Inferior parietal cortex (tissue), 1 donor: ENCODE results near the gene XYLT1.
A peak's percentile ranks its signal among the peaks of the same experiment; 100 is the strongest.
"Not testable (repeated sequence)": the region's sequence is repeated elsewhere in the genome, so short reads cannot be mapped to it uniquely, and the experiment has no call there.

ENCODE experiments used
- DNase-seq: peaks from one replicate; pipeline ENCODE4 v3.0.0-alpha.2; 2016; ENCODE audit errors: extremely low spot score

The XYLT1 gene

DNA sequence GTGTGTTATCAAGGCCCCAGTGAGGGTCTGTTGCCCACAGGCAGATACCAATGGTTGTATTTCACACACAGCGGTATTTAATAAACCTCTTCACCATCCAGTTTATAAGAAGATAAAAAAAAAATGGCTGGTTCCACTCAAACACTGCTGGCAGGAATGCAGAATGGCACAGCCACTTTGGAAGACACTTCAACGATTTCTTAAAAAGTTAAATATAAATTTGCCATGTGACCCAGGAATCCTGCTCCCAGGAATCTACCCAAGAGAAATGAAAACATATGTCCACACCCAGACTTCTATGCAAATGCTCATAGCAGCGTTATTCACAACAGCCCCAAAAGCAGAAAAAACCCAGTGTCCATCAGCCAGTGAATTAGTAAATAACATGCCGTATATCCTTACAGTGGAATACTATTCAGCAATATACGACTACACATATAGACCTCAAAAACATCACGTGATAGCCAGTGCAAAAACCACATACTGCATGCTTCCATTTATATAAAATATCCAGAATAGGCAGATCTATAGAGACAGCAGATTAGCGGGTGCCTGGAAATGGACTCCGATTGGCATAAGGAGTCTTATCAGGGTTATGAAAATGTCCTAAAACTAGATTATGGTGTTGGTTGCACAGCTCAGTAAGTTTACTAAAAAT lies 38.7 kb downstream of the XYLT1 start:
- DNase-seq = no peak

DNA sequence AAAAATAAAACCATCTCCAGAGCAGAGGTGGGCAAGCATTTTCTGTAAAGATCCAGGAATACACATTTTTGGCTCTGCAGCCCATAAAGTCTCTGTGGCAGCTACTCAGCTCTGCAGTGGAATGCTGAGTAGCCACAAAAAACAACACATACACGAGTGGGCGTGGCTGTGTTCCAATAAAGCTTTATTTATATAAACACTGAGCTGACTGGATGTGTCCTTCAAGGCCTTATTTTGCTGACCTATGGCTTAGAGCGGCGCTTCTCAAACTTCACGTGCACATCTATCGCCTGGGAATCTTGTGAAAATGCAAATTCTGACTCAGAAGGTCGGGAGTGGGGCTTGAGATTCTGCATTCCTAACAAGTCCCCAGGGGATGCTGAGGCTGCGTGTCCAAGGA lies 39.7 kb downstream of the XYLT1 start:
- DNase-seq = no peak

DNA sequence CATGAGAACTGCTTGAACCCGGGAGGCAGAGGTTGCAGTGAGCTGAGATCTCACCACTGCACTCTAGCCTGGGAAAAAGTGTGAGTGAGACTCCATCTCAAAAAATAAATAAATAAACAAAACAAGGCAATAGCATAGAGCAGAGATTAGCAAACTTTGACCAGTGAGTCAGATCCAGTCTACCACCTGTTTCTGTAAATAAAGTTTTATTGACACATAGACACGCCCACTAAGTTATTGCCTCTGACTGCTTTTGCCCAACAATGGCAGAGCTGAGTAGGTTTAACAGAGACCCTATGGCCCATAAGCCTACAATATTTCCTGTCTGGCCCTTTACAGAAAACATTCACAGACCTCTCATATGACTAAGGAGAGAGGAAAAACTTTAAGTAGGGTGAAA lies 44.3 kb downstream of the XYLT1 start:
- no peak for DNase-seq

DNA sequence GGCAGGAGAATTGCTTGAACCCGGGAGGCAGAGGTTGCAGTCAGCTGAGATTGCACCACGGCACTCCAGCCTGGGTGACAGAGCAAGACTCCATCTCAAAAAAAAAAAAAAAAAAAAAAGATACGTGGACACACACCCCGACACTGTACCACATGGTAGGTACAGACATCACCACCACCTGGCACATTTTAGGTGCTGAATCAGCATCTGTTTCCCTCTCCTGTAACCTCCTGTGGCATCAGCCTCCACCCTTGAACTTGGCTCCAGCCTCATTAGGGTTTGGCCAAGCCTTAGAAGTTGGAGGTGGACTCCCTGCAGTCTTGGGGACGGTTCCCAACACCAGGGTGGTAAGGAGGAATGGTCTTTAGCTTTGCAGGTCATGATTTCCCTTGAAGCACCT lies 46.0 kb downstream of the XYLT1 start:
- DNase-seq = no peak

DNA sequence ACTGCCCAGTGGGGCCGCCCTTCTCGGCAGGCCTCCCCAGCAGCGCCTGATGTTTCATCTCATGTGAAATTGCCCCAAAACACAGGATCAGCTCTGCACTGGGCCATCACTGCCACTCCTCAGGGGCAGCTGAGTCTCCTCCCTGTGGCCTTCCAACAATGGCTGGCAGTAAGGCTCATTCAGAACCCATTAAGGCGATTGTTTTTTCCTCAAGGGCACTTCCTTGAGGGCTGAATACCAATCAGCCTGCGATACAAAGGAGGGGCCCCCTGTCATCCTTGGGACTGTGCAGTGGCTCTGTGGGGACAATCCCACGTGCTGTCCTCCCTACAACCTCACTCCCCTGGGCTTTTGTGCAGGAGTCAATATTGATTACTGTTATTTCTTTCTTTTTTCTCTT lies 47.5 kb downstream of the XYLT1 start:
- DNase-seq = no peak

DNA sequence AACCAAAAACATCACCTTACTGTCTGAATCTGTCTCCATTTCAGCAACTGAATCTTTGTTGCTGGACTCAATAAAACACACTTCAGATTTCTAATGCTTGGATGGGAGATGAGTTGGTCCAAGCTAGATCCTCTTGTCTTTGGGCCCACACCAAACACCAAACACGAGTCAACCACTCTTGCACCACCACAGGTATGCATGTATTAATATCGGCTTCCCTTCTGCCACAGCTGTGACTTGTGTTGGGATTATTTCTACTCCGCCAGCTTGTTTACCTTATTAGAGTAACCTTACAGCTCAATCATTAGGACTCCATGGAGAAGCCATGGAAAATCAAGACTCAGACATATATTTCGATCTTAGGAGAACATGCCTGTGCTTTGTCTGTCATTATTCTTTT lies 49.9 kb downstream of the XYLT1 start:
- no peak for DNase-seq

DNA sequence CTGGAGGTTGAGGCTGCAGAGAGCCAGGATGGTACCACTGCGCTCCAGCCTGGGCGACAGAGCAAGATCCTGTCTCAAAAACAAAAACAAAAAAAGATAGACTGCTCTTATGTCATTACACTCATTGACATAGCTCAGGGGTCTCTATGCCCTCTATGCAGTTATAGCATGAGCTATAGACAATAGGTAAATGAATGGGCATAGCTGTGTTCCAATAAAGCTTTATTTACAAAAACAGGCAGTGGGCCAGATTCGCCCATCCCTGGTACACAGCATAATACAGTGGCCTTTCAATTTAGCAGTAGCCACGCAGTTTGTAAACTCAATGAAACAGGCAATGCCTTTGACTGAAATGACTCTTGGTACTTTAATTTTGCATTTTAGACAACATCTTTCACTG lies 51.5 kb downstream of the XYLT1 start:
- DNase-seq = no peak

DNA sequence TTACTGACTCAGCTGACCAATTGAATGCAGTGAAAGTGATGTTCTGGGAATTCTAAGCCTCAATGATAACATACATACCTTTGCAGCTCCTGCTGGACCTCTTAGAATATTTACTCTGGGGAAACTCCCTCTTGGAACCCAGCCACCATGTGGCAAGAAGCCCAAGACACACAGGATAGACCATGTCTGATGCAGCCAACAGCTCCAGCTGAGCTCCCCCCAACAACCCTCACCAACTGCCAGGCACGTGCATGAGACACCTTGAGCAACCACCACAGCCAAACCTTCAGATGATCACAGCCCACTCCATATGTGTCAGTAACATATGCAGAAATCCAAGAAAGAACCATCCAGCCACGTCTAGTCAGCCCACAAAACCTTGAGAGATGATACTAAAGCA lies 53.0 kb downstream of the XYLT1 start:
- DNase-seq = no peak

DNA sequence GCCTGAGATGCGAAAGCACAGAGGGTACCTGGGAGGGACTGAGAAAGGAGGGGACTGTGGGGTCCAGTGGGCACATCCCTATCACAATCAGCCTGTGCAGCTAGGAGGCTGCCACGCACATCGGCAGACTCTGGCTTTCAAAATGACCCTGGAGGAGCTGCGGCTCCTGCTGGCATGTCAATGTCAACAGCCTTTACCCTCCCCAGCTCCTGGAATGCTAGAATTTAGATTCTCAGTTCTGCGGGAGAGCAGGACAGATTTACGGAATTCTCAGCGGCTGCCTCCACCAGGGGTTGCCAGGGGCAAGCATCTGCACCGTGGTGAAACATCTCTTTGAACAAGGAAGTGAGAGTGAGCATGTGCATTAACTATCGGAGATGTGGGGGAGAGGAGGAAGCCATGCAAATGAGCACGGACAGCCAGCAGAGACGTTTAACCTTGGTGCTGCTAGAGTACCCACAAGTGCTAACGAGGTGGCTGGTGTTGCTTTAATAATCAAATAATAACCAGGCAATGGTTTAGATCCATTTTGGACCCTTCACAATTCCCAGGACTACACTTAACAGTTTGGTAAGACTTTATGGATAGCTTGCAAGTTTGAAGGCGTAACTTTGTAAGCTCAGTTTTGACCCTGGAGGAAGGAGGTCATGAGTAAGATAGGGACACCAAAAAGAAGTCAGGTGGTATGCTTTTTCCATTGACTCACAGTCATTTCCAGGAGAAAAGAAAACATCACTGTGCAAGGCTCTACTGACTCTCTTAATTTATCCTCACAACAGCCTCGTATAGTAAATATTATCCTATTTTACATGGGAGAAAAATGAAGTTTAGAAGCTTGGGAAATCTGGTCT lies 54.1 kb downstream of the XYLT1 start:
- DNase-seq = peak; percentile 22

DNA sequence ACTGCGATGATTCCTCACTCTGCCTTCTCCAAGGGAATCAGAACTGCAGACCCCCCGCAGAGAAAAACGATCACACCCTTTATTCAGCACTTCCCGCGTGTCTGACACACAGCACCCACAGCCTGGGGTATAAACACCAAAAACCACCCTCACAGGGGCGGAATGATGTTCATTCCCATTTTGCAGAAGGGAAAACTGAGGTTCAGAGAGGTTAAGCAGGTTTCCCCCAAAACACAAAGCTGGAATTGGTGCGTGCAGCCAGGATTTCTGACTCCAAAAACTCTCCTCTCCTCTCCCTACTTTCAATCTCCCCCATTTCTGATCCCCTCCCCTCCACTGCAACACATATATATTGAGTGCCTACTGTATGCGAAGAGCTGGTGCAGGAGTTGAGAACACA lies 55.8 kb downstream of the XYLT1 start:
- no peak for DNase-seq

DNA sequence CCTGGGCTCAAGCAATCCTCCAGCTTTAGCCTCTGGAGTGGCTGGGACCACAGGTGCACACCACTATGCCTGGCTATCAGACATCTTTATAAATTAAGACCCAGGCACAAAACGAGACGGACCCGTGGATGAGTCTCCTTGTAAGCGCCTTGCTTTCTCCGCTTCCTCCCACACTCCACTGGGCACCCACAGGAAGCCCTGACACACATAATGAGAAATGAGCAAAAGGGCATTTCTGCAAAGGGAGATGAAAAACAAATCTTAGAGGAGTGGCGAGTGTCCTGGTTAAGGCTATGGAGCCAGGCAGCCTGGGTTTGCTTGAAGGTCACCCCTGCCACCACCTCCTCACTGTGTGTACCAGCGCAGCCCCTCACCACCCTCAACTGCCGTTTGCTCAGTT lies 56.3 kb downstream of the XYLT1 start:
- no peak for DNase-seq

DNA sequence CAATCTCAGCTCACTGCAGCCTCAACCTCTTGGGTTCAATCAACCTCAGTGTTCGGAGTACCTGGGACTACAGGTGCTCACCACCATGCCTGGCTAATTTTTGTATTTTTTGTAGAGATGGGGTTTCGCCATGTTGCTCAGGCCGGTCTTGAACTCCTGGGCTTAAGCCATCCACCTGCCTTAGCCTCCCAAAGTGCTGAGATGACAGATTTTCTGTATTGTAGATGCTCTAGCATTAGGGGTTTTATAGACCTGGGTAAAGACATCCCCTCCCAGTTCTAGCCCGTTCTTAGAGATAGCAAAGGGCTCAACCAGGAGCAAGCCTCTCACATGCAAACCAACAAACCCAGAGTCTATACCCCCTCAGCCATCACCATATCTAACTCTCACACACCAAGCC lies 57.3 kb downstream of the XYLT1 start:
- no peak for DNase-seq

DNA sequence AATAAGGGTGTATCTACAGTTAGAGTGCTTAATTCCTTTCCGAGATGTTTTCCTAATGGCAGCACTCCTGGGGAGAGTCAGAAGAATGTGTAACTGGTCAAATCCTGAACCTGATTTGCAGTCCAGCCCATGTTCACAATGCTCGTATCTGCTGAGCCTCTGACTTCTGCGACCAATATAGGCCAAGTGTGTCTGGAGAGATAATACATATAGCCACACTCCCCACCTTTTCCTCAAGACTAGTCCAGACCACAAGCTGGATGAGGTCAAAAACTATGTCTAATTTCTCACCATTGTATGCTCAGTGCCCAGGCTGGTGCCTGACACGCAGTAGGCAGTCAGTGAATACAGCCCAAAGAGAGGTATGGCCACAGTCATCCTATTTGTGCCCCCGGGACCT lies 58.0 kb downstream of the XYLT1 start:
- DNase-seq = no peak

DNA sequence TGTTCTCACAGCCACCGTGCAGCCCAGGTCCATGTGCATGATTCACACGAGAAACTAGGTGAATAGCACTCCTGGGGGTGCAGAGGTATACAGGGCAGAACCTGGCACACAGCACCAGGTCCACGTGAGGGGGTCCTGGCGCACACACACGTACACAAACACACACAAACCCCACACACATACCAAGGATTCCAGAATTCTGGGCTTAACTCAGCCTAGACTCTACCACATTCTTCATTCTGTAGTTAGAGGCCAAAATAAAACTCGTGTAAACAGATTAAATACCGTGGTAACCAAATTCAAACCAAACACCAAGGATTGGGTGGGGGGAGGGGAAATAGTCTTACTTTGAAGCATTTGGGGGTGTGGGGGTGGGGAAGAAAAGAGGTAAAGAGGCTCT lies 58.5 kb downstream of the XYLT1 start:
- no peak for DNase-seq

DNA sequence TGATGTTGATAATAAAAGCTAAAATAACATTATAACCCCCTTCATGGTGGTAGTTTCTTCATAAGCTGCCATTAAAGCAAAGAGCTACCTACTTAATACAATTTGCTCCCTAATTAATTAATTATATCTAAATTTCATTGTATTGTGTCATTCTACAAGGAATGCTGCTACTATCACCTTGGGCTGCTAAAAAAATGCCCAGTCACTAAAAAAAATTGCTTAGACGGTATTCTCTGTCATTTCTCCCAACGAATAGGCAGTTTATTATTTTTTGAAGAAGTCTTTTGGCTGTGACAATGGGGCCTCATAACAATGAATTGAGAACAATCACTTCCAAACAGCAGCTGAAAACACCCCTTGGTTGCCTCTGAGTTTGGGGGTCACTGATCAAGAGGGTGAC lies 59.5 kb downstream of the XYLT1 start:
- DNase-seq = no peak

DNA sequence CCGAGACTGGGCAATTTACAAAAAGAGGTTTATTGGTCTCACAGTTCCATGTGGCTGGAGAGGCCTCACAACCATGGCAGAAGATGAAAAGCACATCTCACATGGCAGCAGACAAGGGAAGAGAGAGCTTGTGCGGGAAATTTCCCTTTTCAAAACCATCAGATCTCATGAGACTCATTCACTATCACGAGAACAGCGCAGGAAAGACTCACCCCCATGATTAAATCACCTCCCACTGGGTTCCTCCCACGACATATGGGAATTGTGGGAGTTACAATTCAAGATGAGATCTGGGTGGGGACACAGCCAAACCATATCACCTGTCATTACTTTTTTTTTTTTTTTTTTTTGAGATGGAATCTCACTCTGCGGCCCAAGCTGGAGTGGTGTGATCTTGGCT lies 60.4 kb downstream of the XYLT1 start:
- not testable (repeated sequence) for DNase-seq

DNA sequence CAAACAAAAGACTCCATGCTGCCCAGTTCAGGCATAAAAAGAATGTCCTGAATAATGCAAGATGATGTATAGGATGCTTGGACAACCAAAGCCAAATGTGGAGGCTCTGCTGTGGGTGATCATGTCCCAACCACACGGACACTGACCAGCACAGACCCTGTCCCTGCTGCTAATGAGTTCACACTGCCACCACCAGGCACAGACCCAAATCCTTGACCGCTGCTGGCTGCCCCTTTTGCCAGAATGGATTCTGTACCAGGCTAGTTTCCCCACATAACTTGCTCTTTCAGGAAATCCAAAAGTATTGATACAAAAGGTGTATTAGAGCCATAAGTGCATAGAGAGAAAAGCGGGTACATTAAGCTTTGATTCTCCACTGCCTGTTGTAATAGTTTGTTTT lies 60.9 kb downstream of the XYLT1 start:
- peak; percentile 52 for DNase-seq

DNA sequence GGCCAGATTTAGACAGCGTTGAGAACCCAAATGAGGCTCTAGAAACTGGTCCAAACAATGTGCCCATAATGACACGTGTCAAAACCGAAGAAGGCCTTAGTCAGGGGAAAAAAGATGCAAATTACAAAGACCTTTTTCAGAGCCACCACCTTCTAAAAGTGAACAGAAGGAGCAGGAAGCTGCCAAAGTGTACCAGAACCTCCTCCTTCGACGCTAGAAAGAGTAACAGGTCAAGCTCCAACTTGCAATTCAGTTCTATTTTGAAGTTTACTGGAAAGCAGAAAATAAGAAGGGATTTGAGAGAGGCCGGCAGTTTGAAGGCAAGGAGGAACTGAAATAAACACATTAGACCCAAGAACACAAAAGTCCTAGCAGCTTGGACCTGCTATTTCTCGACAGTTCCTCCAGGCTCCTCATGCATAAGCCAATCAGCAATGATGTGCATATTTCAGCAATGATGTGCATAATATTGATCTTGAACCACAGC lies 61.8 kb downstream of the XYLT1 start:
- DNase-seq = no peak

DNA sequence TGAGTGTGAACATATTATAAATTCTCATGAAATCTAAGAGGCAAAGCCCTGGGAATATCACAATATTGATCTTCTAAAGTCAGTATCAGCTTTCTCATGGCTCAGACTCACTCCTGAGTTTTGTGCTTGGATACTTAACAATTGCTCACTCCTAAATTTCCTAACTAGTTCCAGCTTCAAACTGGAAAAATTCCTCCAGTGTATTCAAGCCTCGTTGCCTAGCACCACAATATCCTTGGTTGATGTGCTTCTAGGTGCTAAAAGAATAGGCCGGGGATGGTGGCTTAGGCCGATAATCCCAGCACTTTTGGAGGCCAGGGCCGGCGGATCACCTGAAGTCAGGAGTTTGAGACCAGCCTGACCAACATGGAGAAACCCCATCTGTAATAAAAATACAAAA lies 62.5 kb downstream of the XYLT1 start:
- DNase-seq = no peak

DNA sequence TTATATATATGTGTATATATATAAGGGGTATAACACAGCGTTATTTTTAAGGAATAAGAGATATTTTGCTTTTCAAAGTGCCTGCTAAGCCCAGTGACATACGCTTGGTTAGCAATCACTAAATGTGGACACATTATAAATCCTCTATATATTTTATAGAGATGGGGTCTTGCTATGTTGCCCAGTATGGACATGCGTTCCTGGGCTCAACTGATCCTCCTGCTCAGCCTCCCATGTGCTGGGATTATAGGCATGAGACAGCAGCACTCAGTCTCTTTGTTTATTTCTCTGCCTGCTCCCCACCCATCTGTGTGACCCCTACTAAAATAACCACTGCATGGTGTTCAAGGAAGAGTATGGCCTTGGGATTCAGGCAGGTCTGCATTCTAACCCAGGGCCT lies 63.4 kb downstream of the XYLT1 start:
- DNase-seq = no peak

DNA sequence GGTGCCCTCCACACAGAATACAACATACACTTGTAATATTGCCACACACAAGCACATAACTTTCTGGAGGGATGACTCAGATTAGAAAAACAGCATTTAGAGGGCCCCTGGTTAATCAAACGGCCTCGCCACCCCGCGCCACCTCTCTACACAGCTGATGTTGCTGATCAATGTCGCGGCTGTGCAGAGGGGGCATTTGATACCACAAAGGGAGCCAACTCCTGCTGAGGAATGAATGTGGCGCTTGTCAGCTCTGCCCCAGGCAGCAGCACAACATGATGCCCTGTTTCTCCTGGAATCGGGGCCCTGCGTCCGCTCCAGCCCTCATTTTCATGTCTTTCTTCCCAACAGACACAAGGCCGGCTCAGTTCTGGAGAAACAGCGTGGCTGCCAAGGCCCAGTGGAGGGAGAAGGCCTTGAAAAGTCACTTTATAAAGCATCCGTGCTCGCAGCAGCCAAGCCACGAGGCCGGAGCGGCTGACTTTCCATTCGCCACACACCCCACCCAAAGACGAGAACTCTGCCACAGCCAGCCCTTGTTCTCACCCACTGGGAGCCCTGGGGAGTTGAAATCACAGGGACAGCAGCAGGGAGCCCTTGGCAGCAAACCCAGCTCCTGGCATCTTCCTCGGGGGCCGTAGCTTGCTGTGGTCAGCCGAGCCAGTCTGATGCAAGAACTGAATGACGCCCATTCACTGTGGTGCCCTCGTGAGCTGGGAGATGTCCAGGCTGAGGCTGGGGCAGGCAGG lies 65.6 kb downstream of the XYLT1 start:
- DNase-seq = peak; percentile 86

DNA sequence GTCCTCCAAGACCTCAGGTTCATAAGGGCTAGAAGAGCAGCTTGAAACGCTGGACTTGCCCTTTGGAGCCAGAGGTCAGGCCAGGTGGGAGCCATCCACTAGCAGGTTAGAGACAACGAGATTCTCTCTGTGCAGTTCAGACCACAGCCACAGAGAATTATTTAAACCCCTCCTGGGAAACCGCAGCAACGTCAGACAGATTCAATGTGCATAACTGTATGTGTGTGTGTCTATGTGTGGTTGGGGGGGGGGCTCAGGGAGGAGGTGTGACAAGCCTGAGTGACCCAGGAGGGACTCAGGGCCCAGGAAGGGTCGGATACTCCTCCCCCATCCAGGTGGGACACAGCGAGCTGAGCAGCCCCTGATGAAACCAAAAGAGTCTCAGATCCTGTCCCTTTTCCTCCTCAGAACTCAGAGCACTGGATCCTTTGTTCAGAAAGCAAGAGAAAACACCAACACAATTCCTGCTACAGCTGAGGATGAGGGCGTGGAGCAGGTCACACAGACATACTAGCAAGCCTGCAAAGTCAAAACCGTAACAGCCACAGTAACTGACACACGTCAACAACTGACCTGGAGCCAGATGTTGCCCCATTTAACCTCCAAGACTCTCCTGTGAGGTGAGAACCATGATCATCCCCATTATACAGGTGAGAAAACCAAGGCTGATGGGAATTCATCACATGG lies 66.8 kb downstream of the XYLT1 start:
- DNase-seq = no peak
